ENCODE measurements around the gene SP1. TPM values are rescaled to one million over a fixed set of nuclear protein-coding genes. Genes with fewer than 3 reads are reported as not detected.

SP1 gene
- total RNA-seq, 1 experiment from 2014 or later = 78.4 TPM

DNA sequence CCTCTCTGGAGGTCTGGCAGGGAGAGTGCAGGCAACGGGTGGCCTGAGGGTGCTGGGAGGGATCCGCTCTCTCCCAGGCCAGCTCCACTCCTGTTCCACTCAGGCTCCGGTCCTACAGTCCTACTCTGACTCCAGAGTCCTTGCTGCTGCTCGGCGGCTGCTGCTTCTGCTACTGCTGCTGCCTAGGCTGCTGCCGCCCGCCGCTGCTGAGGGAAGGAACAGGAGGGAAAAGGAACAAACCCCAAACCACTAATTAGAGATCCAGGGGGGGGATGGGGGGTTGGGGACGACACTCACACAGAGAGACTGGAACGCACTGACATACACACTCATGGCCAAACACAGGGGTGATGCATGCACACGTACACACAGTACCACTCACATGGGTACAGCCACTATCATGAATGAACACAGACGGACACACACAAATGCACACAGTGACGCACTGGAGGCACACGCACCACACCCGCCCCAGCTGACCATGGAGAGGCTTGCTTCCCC is 43.7 kb upstream of the SP1 start, which contains the start of gene SP7:
Gene SP7, minus strand, starts transcription at position 174 of the 501 bp plus-strand sequence. CDS start 708 bp downstream, outside the sequence.
- H3K36me3 ChIP-seq (ENCODE audit: insufficient read depth, low read length, poor library complexity, severe bottlenecking) = no peaks in the 10 kb centered on the region
- DNase-seq (ENCODE audit: low spot score) = no peak
- TF ChIP-seq EZH2 (IDR thresholded peaks at IDR 0.05; ENCODE audit: borderline replicate concordance, low read depth, low read length, poor library complexity, severe bottlenecking) (no peak), CTCF (conservative IDR thresholded peaks at IDR 0.05; ENCODE audit: low read depth, low read length) (no peak)
- no TSS peak for BruUV-seq (replicated peaks)
- H3K4me1 ChIP-seq (ENCODE audit: insufficient read depth, low read length, poor library complexity, severe bottlenecking) = no peaks in the 10 kb centered on the region
- intact Hi-C loops (cut with micrococcal nuclease; ENCODE audit: unreplicated experiment) = no loop called here
- no peak within 1 kb of the TSS for H3K4me3 ChIP-seq (ENCODE audit: low read depth, low read length, poor library complexity, severe bottlenecking)
- CTCF ChIA-PET = interaction anchor here (1.3 kb wide), 1 partner anchor 9 kb away, joined by 8 read pairs; no protein-coding TSS in a partner anchor
- H3K27me3 ChIP-seq (replicated peaks; ENCODE audit: insufficient read depth, low read depth, low read length, poor library complexity) = no peaks in the 10 kb centered on the region
- POLR2A ChIA-PET (ENCODE audit: low non-redundant PET) = no interaction called here
- no peak within 1 kb of the TSS for H3K27ac ChIP-seq (ENCODE audit: low read depth, low read length, poor library complexity, severe bottlenecking)
- no peaks in the 10 kb centered on the region for H3K9me3 ChIP-seq (ENCODE audit: low read depth, low read length, poor library complexity, severe bottlenecking)

- DNase-seq (ENCODE audit: low spot score) = no peak
- TF ChIP-seq EZH2 (IDR thresholded peaks at IDR 0.05; ENCODE audit: borderline replicate concordance, low read depth, low read length, poor library complexity, severe bottlenecking) (no peak), CTCF (conservative IDR thresholded peaks at IDR 0.05; ENCODE audit: low read depth, low read length) (no peak)
- Histone ChIP-seq H3K36me3 (ENCODE audit: insufficient read depth, low read length, poor library complexity, severe bottlenecking) (no peaks in the 10 kb centered on the region), H3K4me3 (ENCODE audit: low read depth, low read length, poor library complexity, severe bottlenecking) (no peak overlapping the region), H3K4me1 (ENCODE audit: insufficient read depth, low read length, poor library complexity, severe bottlenecking) (no peaks in the 10 kb centered on the region), H3K9me3 (ENCODE audit: low read depth, low read length, poor library complexity, severe bottlenecking) (no peaks in the 10 kb centered on the region), H3K27me3 (replicated peaks; ENCODE audit: insufficient read depth, low read depth, low read length, poor library complexity) (no peaks in the 10 kb centered on the region), H3K27ac (ENCODE audit: low read depth, low read length, poor library complexity, severe bottlenecking) (no peak overlapping the region)
- BruUV-seq (replicated peaks) = no TSS peak
- CTCF ChIA-PET = no interaction called here
- intact Hi-C loops (cut with micrococcal nuclease; ENCODE audit: unreplicated experiment) = no loop called here
- POLR2A ChIA-PET (ENCODE audit: low non-redundant PET) = interaction anchor here (0.6 kb wide), 1 partner anchor 170 kb away, joined by 3 read pairs; no protein-coding TSS in a partner anchor
These were observed 42.0 kb upstream of the SP1 start for GRCh38 chr12:53338017-53338416.

DNA sequence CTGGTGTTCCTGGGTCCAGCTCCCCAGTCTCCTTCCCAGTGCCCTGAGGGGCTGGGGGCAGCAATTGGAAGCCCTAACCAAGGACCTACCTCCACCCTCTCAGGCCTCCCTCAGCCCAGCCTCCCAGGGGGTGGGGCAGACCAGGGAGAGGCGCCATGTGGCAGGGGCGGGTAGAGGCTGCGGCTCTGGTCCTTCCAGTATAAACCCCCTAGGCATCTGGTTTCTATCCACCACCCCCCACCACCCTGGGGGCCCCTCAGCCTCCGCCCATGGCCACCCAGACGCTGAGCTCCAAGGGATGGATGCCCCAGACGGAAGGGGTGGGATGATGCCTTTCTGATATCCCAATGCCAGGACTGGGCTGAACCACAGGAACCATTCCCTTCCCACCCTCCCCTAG is 41.1 kb upstream of the SP1 start:
- CTCF ChIA-PET = interaction anchor here (0.6 kb wide), 1 partner anchor 206 kb away, joined by 5 read pairs; no protein-coding TSS in a partner anchor
- H3K9me3 ChIP-seq (ENCODE audit: low read depth, low read length, poor library complexity, severe bottlenecking) = no peaks in the 10 kb centered on the region
- no peaks in the 10 kb centered on the region for H3K4me1 ChIP-seq (ENCODE audit: insufficient read depth, low read length, poor library complexity, severe bottlenecking)
- no peak overlapping the region for H3K4me3 ChIP-seq (ENCODE audit: low read depth, low read length, poor library complexity, severe bottlenecking)
- no peak for DNase-seq (ENCODE audit: low spot score)
- H3K27ac ChIP-seq (ENCODE audit: low read depth, low read length, poor library complexity, severe bottlenecking) = no peak overlapping the region
- H3K36me3 ChIP-seq (ENCODE audit: insufficient read depth, low read length, poor library complexity, severe bottlenecking) = no peaks in the 10 kb centered on the region
- intact Hi-C loops (cut with micrococcal nuclease; ENCODE audit: unreplicated experiment) = no loop called here
- TF ChIP-seq EZH2 (IDR thresholded peaks at IDR 0.05; ENCODE audit: borderline replicate concordance, low read depth, low read length, poor library complexity, severe bottlenecking) (no peak), CTCF (conservative IDR thresholded peaks at IDR 0.05; ENCODE audit: low read depth, low read length) (no peak)
- no peaks in the 10 kb centered on the region for H3K27me3 ChIP-seq (replicated peaks; ENCODE audit: insufficient read depth, low read depth, low read length, poor library complexity)
- POLR2A ChIA-PET (ENCODE audit: low non-redundant PET) = no interaction called here
- no TSS peak for BruUV-seq (replicated peaks)

Data from A673 (cell line).